Measurements from ENCODE around the gene BCR.
A peak's percentile ranks its signal among the peaks of the same experiment; 100 is the strongest.

BCR gene

GRCh38 chr22:23143119-23143518, 37.2 kb upstream of the BCR start:
- Histone ChIP-seq H3K27me3 (ENCODE audit: insufficient read depth, low read length) (peaks cover 23% of the 10 kb centered on the region; the same call in 1 of the 2 replicates), H3K27ac (ENCODE audit: low read length) (no peak overlapping the region), H3K9me3 (ENCODE audit: insufficient read depth, low read depth, low read length) (no peaks in the 10 kb centered on the region), H3K9ac (ENCODE audit: low read depth, low read length) (no peak overlapping the region), H3K4me1 (ENCODE audit: insufficient read depth, low read length) (peaks cover 3% of the 10 kb centered on the region), H3K36me3 (ENCODE audit: insufficient read depth, low read depth, low read length) (no peaks in the 10 kb centered on the region), H3K4me3 (ENCODE audit: low read length) (no peak overlapping the region)

DNA sequence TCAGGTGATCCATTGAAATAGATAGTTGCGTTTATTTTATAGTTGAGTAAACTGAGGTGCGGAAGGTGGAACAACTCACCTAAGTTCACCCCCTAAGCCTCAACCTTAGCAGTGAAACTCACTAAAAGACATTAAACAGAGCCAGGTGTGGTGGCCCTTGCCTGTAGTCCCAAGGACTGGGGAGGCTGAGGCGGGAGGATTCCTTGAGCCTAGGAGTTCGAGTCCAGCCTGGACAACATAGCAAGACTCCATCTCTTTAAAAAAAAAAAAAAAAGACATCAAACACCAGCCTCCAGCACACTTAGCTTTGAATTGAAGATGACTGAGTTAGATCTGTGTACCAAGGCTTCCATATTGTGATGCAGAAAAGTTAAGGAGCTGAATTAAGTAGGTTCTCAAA, 35.9 kb upstream of the BCR start:
- Histone ChIP-seq H3K4me1 (ENCODE audit: insufficient read depth, low read length) (peaks cover 5% of the 10 kb centered on the region), H3K9ac (ENCODE audit: low read depth, low read length) (no peak overlapping the region), H3K4me3 (ENCODE audit: low read length) (no peak overlapping the region), H3K27ac (ENCODE audit: low read length) (no peak overlapping the region), H3K9me3 (ENCODE audit: insufficient read depth, low read depth, low read length) (no peaks in the 10 kb centered on the region), H3K36me3 (ENCODE audit: insufficient read depth, low read depth, low read length) (no peaks in the 10 kb centered on the region), H3K27me3 (ENCODE audit: insufficient read depth, low read length) (peaks cover 23% of the 10 kb centered on the region; the same call in 1 of the 2 replicates)

DNA sequence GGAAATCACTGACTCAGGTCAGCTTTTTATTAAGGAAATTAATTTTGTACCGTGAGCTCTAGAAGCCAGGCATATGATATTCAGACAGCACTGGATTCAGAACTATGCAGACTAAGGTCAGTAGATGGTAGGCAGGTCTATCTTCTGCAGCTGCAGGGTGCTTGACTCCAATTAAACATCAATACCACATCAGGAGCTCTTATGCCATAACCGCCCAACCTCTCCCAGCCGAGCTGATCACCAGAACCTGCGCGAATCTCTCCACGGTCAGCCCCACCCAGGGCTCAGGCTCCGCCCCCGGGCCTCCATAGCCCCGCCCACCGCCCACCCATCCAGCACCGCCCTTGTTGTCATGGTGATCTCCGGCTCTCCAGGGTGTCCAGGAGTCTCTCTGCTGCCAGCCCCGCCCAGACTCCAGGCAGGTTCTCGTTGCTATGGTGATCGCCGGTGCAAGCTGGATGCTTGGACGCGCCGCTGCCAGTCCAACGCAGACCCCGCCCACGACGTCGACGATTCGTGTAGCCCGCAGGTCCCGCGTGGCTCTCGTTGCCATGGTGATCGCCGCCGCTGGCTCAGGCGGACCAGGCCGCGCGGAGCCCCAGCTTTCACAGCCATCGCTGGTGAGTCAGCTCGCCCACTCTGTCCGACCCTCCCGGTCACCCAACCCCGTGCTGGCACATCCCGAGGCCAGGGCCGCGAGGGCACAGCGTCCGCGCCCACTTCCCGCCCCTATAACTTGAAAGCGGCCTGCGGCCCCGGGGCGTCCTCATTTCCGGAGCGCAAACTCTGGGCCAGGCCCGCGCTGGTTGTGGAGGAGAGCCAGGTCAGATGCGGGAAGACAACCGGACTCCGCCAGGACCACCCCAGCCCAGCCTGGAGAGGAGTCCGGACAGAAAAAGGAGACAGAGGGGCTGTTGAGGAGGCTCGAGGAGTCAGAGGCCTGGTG, 35.1 kb upstream of the BCR start, which contains the start of gene RAB36:
Gene RAB36, plus strand, starts transcription at position 546 of the 946 bp plus-strand sequence. CDS start 1,140 bp downstream, outside the sequence.
- H3K4me3 ChIP-seq (ENCODE audit: low read length): peak within 1 kb of the TSS; percentile 76
- H3K27me3 ChIP-seq (ENCODE audit: insufficient read depth, low read length): peaks cover 23% of the 10 kb centered on the region; the same call in 1 of the 2 replicates
- H3K4me1 ChIP-seq (ENCODE audit: insufficient read depth, low read length): peaks cover 8% of the 10 kb centered on the region
- H3K27ac ChIP-seq (ENCODE audit: low read length): no peak within 1 kb of the TSS
- H3K9me3 ChIP-seq (ENCODE audit: insufficient read depth, low read depth, low read length): no peaks in the 10 kb centered on the region
- no peaks in the 10 kb centered on the region for H3K36me3 ChIP-seq (ENCODE audit: insufficient read depth, low read depth, low read length)
- peak within 1 kb of the TSS; percentile 50; the same call in 1 of the 2 replicates for H3K9ac ChIP-seq (ENCODE audit: low read depth, low read length)

DNA sequence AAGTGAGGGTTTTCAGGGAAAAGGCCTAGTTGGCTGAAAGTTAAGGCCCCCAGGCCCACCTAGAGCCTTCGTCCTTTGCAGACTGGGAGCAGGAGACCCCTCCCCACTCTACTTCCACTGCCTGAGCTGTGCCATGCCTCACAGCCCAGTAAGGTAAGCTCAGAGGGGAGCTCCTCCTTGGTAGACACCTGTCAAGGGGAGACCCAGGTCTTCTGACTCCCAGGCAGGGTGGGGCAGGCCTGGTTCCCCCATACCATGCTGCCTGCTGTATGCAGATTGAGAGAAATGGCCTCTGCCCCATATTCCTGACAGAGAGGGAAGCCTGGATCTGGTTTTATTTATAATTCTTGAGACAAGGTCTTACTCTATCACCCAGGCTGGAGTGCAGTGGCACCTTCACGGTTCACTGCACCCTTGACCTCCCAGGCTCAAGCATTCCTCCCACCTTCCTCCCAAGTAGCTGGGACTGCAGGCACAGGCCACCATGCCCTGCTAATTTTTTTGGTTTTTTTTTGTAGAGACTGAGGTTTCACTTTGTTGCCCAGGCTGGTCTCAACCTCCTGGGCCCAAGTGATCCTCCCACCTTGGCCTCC, 34.3 kb upstream of the BCR start:
- Histone ChIP-seq H3K9ac (ENCODE audit: low read depth, low read length) (peak overlapping the region; percentile 50; the same call in 1 of the 2 replicates), H3K9me3 (ENCODE audit: insufficient read depth, low read depth, low read length) (no peaks in the 10 kb centered on the region), H3K4me3 (ENCODE audit: low read length) (peak overlapping the region; percentile 76), H3K27me3 (ENCODE audit: insufficient read depth, low read length) (peaks cover 19% of the 10 kb centered on the region; the same call in 1 of the 2 replicates), H3K36me3 (ENCODE audit: insufficient read depth, low read depth, low read length) (no peaks in the 10 kb centered on the region), H3K27ac (ENCODE audit: low read length) (no peak overlapping the region), H3K4me1 (ENCODE audit: insufficient read depth, low read length) (peaks cover 8% of the 10 kb centered on the region)

GRCh38 chr22:23146478-23147205, 33.7 kb upstream of the BCR start:
- peaks cover 19% of the 10 kb centered on the region; the same call in 1 of the 2 replicates for H3K27me3 ChIP-seq (ENCODE audit: insufficient read depth, low read length)
- peaks cover 8% of the 10 kb centered on the region for H3K4me1 ChIP-seq (ENCODE audit: insufficient read depth, low read length)
- H3K4me3 ChIP-seq (ENCODE audit: low read length): no peak overlapping the region
- no peaks in the 10 kb centered on the region for H3K9me3 ChIP-seq (ENCODE audit: insufficient read depth, low read depth, low read length)
- no peaks in the 10 kb centered on the region for H3K36me3 ChIP-seq (ENCODE audit: insufficient read depth, low read depth, low read length)
- no peak overlapping the region for H3K27ac ChIP-seq (ENCODE audit: low read length)
- no peak overlapping the region for H3K9ac ChIP-seq (ENCODE audit: low read depth, low read length)

DNA sequence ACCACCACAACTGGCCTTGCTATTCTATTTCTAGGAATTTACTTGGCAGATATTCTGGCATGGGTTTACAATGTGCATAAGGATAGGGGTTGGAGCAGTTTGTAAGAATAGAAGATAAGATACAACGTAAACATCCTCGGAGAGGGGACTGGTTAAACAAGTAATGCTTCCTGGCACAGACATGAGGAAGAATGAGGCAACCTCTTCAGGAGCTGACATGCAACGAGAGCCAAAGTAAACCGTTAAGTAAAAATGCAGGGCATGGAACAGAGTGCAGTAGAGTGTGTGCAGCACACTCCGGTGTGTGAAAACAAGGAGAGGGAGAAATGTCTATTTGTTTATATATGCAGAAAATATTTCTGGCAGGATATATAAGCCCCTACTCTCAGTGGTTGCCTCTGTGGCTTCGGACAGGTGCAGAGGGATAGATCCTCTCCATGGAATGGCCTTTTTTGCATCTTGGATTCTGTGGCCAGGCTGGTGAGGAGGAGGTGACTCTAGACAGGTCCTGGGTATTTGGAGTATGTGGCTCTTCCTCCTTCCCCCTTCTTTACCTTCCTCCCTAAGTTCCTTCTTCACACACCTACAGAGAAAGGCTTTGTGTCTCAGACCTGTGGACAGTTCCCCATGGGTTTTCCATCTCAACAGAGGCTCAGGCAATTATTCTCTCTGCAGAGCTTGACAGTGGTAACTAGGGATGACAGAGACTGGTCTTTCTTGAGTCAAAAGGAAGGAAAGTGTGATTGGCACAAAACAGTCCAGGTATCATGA, 32.5 kb upstream of the BCR start:
- Histone ChIP-seq H3K4me3 (ENCODE audit: low read length) (no peak overlapping the region), H3K9me3 (ENCODE audit: insufficient read depth, low read depth, low read length) (no peaks in the 10 kb centered on the region), H3K27ac (ENCODE audit: low read length) (no peak overlapping the region), H3K36me3 (ENCODE audit: insufficient read depth, low read depth, low read length) (no peaks in the 10 kb centered on the region), H3K27me3 (ENCODE audit: insufficient read depth, low read length) (peaks cover 17% of the 10 kb centered on the region; the same call in 1 of the 2 replicates), H3K9ac (ENCODE audit: low read depth, low read length) (no peak overlapping the region; the same call in 1 of the 2 replicates), H3K4me1 (ENCODE audit: insufficient read depth, low read length) (peaks cover 6% of the 10 kb centered on the region)

DNA sequence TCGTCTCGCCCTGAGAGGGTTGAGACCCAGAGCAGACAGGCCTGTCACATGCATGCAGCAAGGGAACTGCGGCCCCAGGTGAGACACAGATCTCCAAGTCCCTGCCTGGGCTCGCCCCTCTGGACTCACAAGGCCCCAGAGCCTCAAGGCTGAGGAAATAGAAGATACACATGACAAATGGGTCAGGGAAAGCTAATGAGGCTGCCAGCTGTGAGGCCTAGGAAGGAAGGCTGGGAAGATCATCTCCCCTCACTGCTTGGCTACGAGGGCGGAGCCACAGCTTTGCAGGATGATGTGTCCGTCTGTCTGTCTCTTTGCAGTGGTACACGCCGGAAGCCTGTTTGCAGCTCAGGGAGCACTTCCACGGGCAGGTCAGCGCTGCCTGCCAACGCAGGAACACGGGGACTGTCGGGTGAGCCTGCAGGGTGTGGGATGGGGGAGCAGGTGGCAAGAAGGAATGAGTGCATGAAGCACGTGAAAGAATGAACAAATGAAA, 30.5 kb upstream of the BCR start:
- Histone ChIP-seq H3K9me3 (ENCODE audit: insufficient read depth, low read depth, low read length) (no peaks in the 10 kb centered on the region), H3K27me3 (ENCODE audit: insufficient read depth, low read length) (peaks cover 15% of the 10 kb centered on the region; the same call in 1 of the 2 replicates), H3K36me3 (ENCODE audit: insufficient read depth, low read depth, low read length) (no peaks in the 10 kb centered on the region), H3K4me1 (ENCODE audit: insufficient read depth, low read length) (peaks cover 6% of the 10 kb centered on the region), H3K27ac (ENCODE audit: low read length) (no peak overlapping the region), H3K9ac (ENCODE audit: low read depth, low read length) (no peak overlapping the region), H3K4me3 (ENCODE audit: low read length) (no peak overlapping the region)

GRCh38 chr22:23150762-23151161, 29.5 kb upstream of the BCR start:
- no peaks in the 10 kb centered on the region for H3K36me3 ChIP-seq (ENCODE audit: insufficient read depth, low read depth, low read length)
- H3K4me1 ChIP-seq (ENCODE audit: insufficient read depth, low read length): peaks cover 6% of the 10 kb centered on the region
- H3K9ac ChIP-seq (ENCODE audit: low read depth, low read length): no peak overlapping the region
- H3K4me3 ChIP-seq (ENCODE audit: low read length): no peak overlapping the region
- H3K9me3 ChIP-seq (ENCODE audit: insufficient read depth, low read depth, low read length): no peaks in the 10 kb centered on the region
- no peak overlapping the region for H3K27ac ChIP-seq (ENCODE audit: low read length)
- H3K27me3 ChIP-seq (ENCODE audit: insufficient read depth, low read length): peaks cover 12% of the 10 kb centered on the region; the same call in 1 of the 2 replicates

DNA sequence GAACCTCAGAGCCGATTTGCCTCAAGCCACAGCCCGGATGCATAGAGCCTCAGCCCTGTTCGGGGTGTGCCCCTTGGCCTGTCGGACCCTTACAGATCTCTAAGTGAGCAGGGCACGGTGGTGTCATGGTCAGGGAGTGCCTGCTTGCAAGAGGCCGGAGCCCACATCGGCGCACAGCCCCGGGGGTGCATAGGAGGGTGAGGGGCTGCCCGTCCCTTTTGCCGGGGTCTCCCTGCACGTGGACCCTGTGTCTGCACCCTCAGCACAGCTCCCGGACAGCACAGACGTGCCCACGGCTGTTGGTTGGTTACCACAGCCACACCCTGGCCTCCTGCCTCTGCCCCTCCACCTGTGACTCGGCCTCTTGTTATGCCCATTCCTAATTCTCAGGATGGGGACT, 28.5 kb upstream of the BCR start:
- H3K9ac ChIP-seq (ENCODE audit: low read depth, low read length): no peak overlapping the region
- H3K27ac ChIP-seq (ENCODE audit: low read length): no peak overlapping the region
- H3K27me3 ChIP-seq (ENCODE audit: insufficient read depth, low read length): peaks cover 2% of the 10 kb centered on the region; the same call in 1 of the 2 replicates
- H3K9me3 ChIP-seq (ENCODE audit: insufficient read depth, low read depth, low read length): no peaks in the 10 kb centered on the region
- H3K4me1 ChIP-seq (ENCODE audit: insufficient read depth, low read length): peaks cover 6% of the 10 kb centered on the region
- H3K36me3 ChIP-seq (ENCODE audit: insufficient read depth, low read depth, low read length): no peaks in the 10 kb centered on the region
- H3K4me3 ChIP-seq (ENCODE audit: low read length): no peak overlapping the region

DNA sequence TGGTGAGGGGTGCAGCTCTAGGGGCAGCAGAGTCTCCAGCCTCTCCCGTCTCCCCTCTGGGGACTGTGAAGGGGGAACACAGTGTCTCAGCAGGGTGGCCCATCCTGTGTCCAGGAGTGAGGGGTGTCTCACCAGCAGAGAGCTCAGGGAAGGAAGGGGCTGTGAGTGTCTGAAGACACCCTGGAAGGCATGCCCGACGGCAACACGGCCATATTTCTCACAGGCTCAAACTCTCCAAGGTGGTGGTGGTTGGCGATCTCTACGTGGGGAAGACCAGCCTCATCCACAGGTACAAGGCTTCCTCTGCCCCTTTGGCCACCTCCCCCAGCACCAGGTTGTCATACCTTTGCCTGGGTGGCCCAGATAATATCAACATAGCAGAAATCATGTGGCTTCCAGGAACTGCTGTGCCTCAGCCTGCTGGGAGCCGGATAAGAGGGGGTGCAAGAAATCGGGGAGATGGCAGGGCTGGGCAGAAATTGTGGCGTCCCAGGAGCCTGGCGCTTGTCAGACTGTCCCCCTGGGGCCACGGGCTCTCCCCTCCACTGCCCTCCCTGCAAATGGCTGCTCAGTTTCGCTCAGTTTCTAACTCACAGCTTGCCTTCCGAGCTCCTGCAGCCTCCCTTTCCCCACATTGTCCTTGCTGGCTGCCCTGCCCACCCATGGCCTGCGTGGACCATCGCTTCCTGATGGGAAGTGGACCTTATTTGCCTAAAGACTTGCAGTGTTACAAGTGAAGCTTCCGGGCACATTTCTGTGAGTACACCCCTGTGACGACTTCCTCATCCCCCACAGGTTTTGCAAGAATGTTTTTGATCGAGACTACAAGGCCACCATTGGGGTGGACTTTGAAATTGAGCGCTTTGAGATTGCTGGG, 27.8 kb upstream of the BCR start:
- Histone ChIP-seq H3K36me3 (ENCODE audit: insufficient read depth, low read depth, low read length) (no peaks in the 10 kb centered on the region), H3K9ac (ENCODE audit: low read depth, low read length) (no peak overlapping the region), H3K27ac (ENCODE audit: low read length) (no peak overlapping the region), H3K4me1 (ENCODE audit: insufficient read depth, low read length) (peaks cover 6% of the 10 kb centered on the region), H3K9me3 (ENCODE audit: insufficient read depth, low read depth, low read length) (no peaks in the 10 kb centered on the region), H3K27me3 (ENCODE audit: insufficient read depth, low read length) (no peaks in the 10 kb centered on the region), H3K4me3 (ENCODE audit: low read length) (no peak overlapping the region)
